Activated T-helper 1 cell treated with anti-CD3 and anti-CD28 coated beads, Interleukin-12 subunit alpha, Interleukin-12 subunit beta, Interleukin-2, Interleukin-4 antibody, amounts not matched to agents 30 ng/mL and 10 ng/mL and 1 ng/mL, durations not matched to agents 14 hours and 24 hours and 36 hours (primary cell): ENCODE measurements around the gene PTEN. TPM values are rescaled to one million over a fixed set of nuclear protein-coding genes. Genes with fewer than 3 reads are reported as not detected.

Experiments
- DNase-seq: peaks from one replicate; pipeline ENCODE4 v3.0.0; 2021; ENCODE audit warnings: low spot score
- H3K27ac Mint-ChIP-seq: one replicate; pipeline ENCODE4 v1.8.0; 2021; ENCODE audit warnings: mild to moderate bottlenecking, mixed read lengths
- H3K27me3 Mint-ChIP-seq: one replicate; pipeline ENCODE4 v1.8.0; 2022; ENCODE audit warnings: mild to moderate bottlenecking, moderate library complexity, mixed read lengths; ENCODE audit not compliant: insufficient read depth
- H3K36me3 Mint-ChIP-seq: one replicate; pipeline ENCODE4 v1.8.0; 2021; ENCODE audit warnings: low read depth, mixed read lengths
- H3K4me1 Mint-ChIP-seq: one replicate; pipeline ENCODE4 v1.8.0; 2021; ENCODE audit warnings: low read depth, mixed read lengths
- H3K4me3 Mint-ChIP-seq: one replicate; pipeline ENCODE4 v1.8.0; 2021; ENCODE audit warnings: mild to moderate bottlenecking, moderate library complexity, mixed read lengths
- H3K9me3 Mint-ChIP-seq: one replicate; pipeline ENCODE4 v1.8.0; 2021; ENCODE audit warnings: mixed read lengths
- intact Hi-C: fragments of 100-400 bp; cut with micrococcal nuclease; formaldehyde crosslinking; loops from one replicate; pipeline ENCODE4 v1.15.1; 2024
- total RNA-seq: library from RNA; stranded (reverse); gene quantifications from 2 replicates; pipeline ENCODE4 v1.2.3, GENCODE V29; 2022

Gene PTEN
- total RNA-seq, 1 donor from 2014 or later, result 56.9 TPM

- Mint-ChIP-seq H3K4me3 (no peak overlapping the region), H3K4me1 (peaks cover 18% of the 10 kb centered on the region), H3K9me3 (no peaks in the 10 kb centered on the region), H3K36me3 (peaks cover 25% of the 10 kb centered on the region), H3K27me3 (no peaks in the 10 kb centered on the region), H3K27ac (no peak overlapping the region)
- DNase-seq, result no peak
- intact Hi-C loops, result no loop called here
Observed at GRCh38 chr10:87942884-87943527, 79.6 kb downstream of the PTEN start.

GRCh38 chr10:87945984-87946383 lies 82.6 kb downstream of the PTEN start:
- no peak for DNase-seq
- no peak overlapping the region for H3K27ac Mint-ChIP-seq
- intact Hi-C loops, result no loop called here

DNA sequence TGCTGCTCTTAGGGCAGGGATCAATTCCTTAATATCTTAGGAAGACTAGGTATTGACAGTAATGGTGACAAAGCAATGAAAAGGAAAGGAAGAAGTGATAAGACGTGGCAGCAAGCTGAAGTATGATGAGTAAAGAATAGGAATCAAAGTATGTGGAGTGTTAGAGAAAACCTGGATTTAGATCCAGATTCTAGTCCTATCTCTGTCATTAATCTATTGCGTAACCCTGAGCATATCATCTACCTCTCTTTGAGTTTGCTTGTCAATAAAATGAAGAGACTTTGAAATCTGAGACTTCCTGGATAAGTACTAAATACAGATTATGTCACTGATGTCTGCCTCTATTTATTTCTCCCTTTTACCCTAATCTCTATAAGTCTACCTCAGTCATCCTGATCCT lies 89.2 kb downstream of the PTEN start:
- Mint-ChIP-seq H3K36me3 (peaks cover 21% of the 10 kb centered on the region), H3K4me3 (no peak overlapping the region), H3K27ac (no peak overlapping the region), H3K4me1 (peaks cover 5% of the 10 kb centered on the region), H3K9me3 (no peaks in the 10 kb centered on the region), H3K27me3 (no peaks in the 10 kb centered on the region)
- intact Hi-C loops, result no loop called here
- DNase-seq, result no peak

More at GRCh38 chr10:87945984-87946383, 82.6 kb downstream of the PTEN start:
- Mint-ChIP-seq H3K9me3 (no peaks in the 10 kb centered on the region), H3K36me3 (peaks cover 20% of the 10 kb centered on the region), H3K4me3 (no peak overlapping the region), H3K4me1 (peaks cover 9% of the 10 kb centered on the region), H3K27me3 (no peaks in the 10 kb centered on the region)

DNA sequence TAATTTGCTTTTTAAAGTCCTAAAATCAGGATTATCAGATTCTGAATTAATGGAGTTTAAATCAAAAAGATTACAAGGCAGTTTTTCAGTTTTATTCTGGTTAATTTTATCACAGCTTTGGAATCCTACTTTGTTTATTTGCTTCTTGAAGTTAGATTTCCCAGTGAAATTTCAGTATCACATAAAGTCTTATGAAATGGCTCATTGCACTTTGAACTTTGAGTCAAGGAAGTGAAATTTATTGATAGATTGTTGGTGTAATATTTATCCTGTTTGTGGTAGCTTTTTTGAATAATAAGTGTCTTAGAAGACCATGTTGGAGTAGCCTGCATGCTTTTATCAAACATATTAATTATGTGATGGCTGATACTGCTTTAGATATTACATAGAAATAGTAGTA lies 92.6 kb downstream of the PTEN start:
- intact Hi-C loops, result no loop called here
- Mint-ChIP-seq H3K4me3 (no peak overlapping the region), H3K4me1 (peaks cover 10% of the 10 kb centered on the region), H3K27ac (no peak overlapping the region), H3K27me3 (no peaks in the 10 kb centered on the region), H3K9me3 (no peaks in the 10 kb centered on the region), H3K36me3 (peaks cover 35% of the 10 kb centered on the region)
- DNase-seq, result no peak

DNA sequence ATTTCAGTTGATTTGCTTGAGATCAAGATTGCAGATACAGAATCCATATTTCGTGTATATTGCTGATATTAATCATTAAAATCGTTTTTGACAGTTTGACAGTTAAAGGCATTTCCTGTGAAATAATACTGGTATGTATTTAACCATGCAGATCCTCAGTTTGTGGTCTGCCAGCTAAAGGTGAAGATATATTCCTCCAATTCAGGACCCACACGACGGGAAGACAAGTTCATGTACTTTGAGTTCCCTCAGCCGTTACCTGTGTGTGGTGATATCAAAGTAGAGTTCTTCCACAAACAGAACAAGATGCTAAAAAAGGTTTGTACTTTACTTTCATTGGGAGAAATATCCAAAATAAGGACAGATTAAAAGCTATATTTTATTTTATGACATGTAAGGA lies 94.3 kb downstream of the PTEN start:
- DNase-seq, result no peak
- intact Hi-C loops, result no loop called here
- Mint-ChIP-seq H3K4me1 (peaks cover 10% of the 10 kb centered on the region), H3K9me3 (no peaks in the 10 kb centered on the region), H3K36me3 (peaks cover 40% of the 10 kb centered on the region), H3K4me3 (no peak overlapping the region), H3K27ac (no peak overlapping the region), H3K27me3 (no peaks in the 10 kb centered on the region)

- intact Hi-C loops, result loop anchor here (5.0 kb wide), 2 partner anchors 77 to 592 kb away; no protein-coding TSS in a partner anchor
- Mint-ChIP-seq H3K4me1 (peaks cover 9% of the 10 kb centered on the region), H3K27ac (no peak overlapping the region), H3K4me3 (no peak overlapping the region), H3K36me3 (peaks cover 44% of the 10 kb centered on the region), H3K9me3 (no peaks in the 10 kb centered on the region), H3K27me3 (no peaks in the 10 kb centered on the region)
- DNase-seq, result no peak
Observed at GRCh38 chr10:87960230-87960629, 96.8 kb downstream of the PTEN start.

DNA sequence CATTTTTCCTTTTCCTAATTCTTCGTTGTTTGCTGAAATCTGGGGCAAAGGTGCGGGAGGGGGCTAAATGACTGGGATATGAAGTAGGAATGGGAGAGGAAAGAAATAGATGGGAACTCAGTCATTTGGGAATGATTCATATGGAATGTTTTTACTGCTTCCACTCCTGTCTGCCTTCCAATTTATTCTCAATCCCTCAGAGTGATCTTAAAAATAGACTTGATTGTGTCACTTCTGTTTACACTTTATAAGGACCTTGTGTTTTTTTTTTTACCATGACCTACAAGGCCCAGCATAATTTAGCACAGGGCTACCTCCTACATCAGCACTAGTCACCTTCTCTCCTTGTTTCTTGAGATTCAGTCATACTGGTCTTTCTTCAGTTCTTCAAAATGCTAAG lies 97.9 kb downstream of the PTEN start:
- Mint-ChIP-seq H3K4me1 (peaks cover 5% of the 10 kb centered on the region), H3K27ac (no peak overlapping the region), H3K36me3 (peaks cover 41% of the 10 kb centered on the region), H3K9me3 (no peaks in the 10 kb centered on the region), H3K4me3 (no peak overlapping the region), H3K27me3 (no peaks in the 10 kb centered on the region)
- no peak for DNase-seq
- intact Hi-C loops, result loop anchor here (5.0 kb wide), 2 partner anchors 76 to 591 kb away; no protein-coding TSS in a partner anchor

DNA sequence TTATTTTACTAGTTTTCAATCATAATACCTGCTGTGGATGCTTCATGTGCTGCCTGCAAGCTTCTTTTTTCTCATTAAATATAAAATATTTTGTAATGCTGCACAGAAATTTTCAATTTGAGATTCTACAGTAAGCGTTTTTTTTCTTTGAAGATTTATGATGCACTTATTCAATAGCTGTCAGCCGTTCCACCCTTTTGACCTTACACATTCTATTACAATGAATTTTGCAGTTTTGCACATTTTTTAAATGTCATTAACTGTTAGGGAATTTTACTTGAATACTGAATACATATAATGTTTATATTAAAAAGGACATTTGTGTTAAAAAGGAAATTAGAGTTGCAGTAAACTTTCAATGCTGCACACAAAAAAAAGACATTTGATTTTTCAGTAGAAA lies 103.0 kb downstream of the PTEN start:
- Mint-ChIP-seq H3K27ac (no peak overlapping the region), H3K36me3 (peaks cover 23% of the 10 kb centered on the region), H3K4me1 (no peaks in the 10 kb centered on the region), H3K4me3 (no peak overlapping the region), H3K9me3 (no peaks in the 10 kb centered on the region), H3K27me3 (no peaks in the 10 kb centered on the region)
- DNase-seq, result no peak
- intact Hi-C loops, result no loop called here

DNA sequence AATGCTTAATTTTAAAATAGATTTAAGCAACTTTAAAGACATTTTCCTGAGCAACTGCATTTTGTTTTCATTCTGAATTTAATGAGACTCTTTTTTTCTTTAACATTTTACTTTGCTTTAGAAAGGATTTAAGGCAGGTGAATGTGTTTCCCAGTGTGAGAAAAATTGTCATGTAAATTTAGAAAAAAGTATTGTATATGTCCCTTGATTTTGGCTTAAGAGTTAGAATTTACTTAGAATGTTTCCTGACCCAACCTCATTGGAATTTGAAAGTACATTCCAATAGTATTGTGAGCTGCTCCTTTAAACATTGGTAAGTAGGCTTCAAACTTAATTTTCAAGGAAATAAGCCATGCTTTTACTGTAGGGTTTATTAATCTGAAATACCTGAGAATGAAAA lies 110.2 kb downstream of the PTEN start:
- Mint-ChIP-seq H3K36me3 (peaks cover 12% of the 10 kb centered on the region), H3K27ac (no peak overlapping the region), H3K4me3 (no peak overlapping the region), H3K9me3 (peaks cover 6% of the 10 kb centered on the region), H3K4me1 (peaks cover 15% of the 10 kb centered on the region), H3K27me3 (no peaks in the 10 kb centered on the region)
- no peak for DNase-seq
- intact Hi-C loops, result no loop called here

DNA sequence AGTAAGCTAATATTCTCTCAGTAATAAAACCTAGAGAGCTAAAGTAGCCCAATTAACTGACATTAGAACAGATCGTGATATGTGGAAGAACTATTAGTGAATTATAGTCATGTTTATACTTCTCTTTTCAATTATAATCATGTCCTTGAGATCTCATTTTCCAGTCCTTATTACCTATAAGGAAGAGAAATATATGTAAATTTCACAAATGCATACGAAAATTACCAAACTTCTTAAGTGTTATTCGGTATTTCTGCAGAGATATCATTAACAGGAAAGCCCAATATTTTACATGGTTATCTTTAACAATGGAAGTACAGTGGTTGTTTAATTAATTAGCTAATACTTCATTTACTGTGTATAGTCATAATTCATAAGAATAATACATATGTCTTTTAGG lies 110.7 kb downstream of the PTEN start:
- Mint-ChIP-seq H3K4me3 (no peak overlapping the region), H3K4me1 (peaks cover 15% of the 10 kb centered on the region), H3K36me3 (peaks cover 12% of the 10 kb centered on the region), H3K9me3 (peaks cover 6% of the 10 kb centered on the region), H3K27ac (no peak overlapping the region), H3K27me3 (no peaks in the 10 kb centered on the region)
- intact Hi-C loops, result no loop called here
- no peak for DNase-seq

- no peak overlapping the region for H3K4me3 Mint-ChIP-seq
- no peak for DNase-seq
- peaks cover 6% of the 10 kb centered on the region for H3K9me3 Mint-ChIP-seq
- no peaks in the 10 kb centered on the region for H3K27me3 Mint-ChIP-seq
- H3K36me3 Mint-ChIP-seq, result peaks cover 12% of the 10 kb centered on the region
- H3K4me1 Mint-ChIP-seq, result peaks cover 15% of the 10 kb centered on the region
- intact Hi-C loops, result no loop called here
- H3K27ac Mint-ChIP-seq, result no peak overlapping the region
Observed at GRCh38 chr10:87974769-87975168, 111.3 kb downstream of the PTEN start.

- peaks cover 12% of the 10 kb centered on the region for H3K36me3 Mint-ChIP-seq
- intact Hi-C loops, result no loop called here
- peaks cover 15% of the 10 kb centered on the region for H3K4me1 Mint-ChIP-seq
- no peak overlapping the region for H3K27ac Mint-ChIP-seq
- H3K27me3 Mint-ChIP-seq, result no peaks in the 10 kb centered on the region
- peaks cover 6% of the 10 kb centered on the region for H3K9me3 Mint-ChIP-seq
- no peak for DNase-seq
- H3K4me3 Mint-ChIP-seq, result no peak overlapping the region
Observed at GRCh38 chr10:87976101-87976743, 112.8 kb downstream of the PTEN start.

GRCh38 chr10:87978166-87978565 lies 114.7 kb downstream of the PTEN start:
- Mint-ChIP-seq H3K9me3 (no peaks in the 10 kb centered on the region), H3K36me3 (peaks cover 5% of the 10 kb centered on the region), H3K4me1 (peaks cover 15% of the 10 kb centered on the region), H3K4me3 (no peak overlapping the region), H3K27me3 (peaks cover 6% of the 10 kb centered on the region), H3K27ac (no peak overlapping the region)
- DNase-seq, result no peak
- intact Hi-C loops, result no loop called here
